Measurements from ENCODE around the gene MAGT1.
"Not testable (repeated sequence)": the region's sequence is repeated elsewhere in the genome, so short reads cannot be mapped to it uniquely, and the experiment has no call there.

The MAGT1 gene

DNA sequence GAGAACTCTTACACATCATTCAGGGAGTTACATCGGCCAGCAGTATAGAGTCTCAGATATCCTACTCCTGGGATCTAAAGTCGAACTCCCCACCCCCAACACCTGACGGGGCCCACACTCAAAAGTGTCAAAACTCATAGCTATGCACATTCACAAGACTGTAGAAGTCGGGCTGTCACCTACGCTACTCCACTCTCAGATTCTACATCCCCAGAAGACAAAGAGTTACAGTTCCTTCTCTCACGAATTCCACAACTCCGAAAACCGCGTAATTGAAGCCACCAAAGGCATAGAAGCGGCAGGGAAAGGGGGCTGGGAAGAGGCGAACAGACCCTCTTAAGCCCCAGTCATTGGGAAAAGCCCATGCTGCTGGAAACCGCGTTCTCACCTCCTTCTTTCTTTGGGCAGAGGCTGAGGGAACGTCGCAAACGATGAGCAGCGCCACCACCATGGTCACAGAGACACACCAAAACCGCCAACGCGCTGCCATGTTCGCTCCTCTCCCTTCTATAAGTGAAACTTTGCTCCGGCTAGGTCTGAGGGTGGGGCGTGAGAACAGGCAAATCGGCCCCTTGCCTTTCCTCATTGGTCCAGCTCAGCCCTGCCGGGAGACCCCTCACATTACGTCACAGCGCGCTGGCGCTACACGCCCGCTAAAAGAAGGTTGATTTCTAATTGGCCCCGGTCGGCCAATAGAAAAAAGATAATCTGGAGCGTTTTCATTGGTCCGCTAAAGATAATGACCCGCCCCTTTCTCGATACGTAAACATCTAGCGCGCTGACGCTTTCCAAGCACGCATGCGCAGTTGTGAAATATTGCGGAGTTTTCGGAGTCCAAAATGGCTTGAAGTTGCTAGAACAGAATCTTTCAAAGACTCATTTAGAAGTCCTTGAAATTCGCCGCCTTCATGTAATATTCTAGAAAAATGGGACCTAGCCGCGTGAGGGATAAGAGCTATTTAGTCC is at the start of gene MAGT1:
MAGT1 (minus strand) TSS at position 515 of the 966 bp plus-strand sequence; CDS start at position 490, 25 bp downstream.
- peak; percentile 96 for DNase-seq (ENCODE audit: low spot score)

DNA sequence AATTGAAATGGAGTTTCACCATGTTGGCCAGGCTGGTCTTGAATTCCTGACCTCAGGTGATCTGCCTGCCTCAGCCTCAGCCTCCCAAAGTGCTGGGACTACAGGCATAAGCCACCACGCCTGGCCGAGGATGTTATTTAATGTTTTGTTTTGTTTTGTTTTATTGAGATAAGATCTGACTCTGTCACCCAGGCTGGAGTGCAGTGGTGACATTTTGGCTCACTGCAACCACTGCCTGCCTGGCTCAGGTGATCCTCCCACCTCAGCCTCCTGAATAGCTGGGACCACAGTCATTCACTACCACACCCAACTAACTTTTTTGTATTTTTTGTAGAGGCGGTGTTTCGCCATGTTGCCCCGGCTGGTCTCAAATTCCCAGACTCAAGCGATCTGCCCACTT is 49.8 kb upstream of the MAGT1 start:
- DNase-seq (ENCODE audit: low spot score), result not testable (repeated sequence)

DNA sequence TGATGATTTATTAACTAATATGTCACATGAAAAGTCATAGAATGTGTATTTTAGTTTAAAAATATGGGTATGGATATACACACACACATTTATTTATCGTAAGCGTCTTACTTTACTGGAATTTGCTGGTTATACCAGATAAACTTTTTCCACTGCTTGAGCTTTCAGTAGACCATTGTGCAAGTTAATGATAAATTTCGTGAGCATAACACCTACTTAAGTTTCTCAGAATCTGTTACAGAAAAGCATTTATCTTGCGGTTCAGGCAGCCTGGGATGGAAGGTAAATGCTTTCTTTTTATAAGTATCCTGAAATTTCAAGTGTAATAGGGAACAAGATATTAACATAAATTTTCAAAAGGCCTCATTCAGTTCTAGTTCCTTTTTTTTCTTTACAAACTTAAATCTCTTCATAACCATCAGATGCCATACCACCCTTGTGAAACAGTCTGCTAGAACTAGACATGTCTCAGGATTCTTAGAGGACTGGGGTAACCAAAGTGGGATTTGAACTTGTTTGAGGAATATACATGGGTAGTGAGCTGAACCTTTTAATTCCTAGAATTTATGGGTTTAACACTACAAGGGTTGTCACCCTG is 42.9 kb upstream of the MAGT1 start:
- no peak for DNase-seq (ENCODE audit: low spot score)

DNA sequence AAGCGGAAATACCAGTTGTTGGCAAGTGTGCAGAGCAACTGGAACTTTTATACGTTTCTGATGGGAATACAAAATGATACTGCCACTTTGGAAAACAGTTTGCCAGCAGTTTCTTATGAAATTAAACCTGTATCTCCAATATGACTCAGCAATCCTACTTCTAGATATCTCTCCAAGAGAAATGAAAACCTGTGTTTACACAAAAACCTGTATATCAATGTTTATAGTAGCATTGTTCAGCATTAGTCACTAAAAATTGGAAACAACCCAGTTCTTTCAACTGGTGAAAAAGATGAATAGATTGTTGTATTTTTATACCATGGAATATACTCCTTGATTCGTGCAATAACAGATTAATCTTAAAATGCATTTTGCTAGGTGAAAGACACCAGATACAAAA is 42.1 kb upstream of the MAGT1 start:
- no peak for DNase-seq (ENCODE audit: low spot score)

DNA sequence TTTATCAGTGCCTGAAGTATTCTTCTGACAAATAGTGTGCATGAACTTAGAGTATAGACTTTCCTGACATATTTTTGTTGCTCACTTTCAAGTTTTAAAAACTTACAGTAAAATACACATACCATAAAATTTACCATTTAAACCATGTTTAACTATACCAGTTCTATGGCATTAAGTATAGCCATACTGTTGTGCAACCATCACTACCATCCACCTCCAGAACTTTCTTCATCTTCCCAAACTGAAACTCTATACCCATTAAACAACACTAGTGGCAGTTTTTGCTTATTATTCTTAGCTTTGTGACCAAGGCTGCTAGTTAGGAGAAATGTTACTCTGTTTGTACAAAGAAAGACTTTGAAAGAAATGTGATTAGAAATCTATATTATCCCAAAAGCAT is 41.1 kb upstream of the MAGT1 start:
- no peak for DNase-seq (ENCODE audit: low spot score)

DNA sequence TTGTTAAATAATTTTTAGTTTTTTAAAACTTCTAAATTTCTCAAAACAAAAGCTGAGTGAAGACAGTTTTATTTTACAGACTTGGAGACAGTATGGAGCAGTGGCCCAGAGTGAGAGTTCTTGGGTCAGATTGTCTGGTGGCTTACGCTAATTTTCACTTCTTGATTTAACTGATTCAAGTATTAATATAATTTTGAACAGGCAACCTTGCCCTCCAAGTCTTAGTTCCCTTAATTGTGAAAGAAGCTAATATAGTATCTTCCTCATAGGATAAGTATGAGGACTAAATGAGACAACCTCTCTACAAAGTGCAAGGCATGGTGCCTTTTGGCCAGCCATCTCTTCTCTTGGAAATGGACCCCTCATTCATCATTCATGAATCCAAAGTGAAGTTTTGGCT is 40.7 kb upstream of the MAGT1 start:
- DNase-seq (ENCODE audit: low spot score), result no peak

DNA sequence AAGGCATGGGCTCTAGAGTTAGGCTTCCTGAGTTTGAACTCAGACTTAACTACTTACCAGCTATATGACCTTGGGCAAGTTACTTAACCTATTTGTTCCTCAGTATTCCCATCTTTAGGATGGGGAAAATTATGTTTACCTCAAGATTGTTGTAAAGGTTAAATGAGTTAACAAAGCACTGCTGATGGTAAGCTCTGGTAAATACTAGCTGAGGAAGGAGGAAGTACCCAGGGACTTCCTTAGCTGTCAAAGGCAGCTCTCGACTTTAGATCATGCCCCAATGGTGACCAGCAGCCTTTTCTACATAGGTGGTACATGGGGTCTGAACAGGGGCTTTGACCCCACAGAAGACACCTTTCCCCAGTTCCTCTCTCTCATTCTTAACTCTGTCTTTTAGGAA is 35.3 kb upstream of the MAGT1 start:
- no peak for DNase-seq (ENCODE audit: low spot score)

DNA sequence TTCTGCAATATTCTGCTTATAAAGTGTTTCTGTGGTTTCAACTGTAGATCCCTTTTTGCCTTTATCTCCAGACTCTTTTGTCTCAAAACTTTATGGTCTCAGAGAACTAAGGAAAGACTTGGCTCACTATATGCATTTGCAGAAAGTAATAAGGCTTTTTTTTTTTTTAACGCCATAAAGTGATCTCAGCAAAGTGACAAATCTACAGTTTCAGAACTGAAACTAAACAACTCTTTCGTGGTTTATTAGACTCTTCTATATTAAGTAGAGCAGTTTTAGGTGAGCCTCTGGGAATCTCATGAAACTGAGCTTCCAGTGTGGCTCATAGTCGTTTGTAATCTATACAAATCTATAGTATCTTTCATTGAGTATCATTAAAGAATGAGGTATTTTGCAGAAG is 30.5 kb upstream of the MAGT1 start:
- no peak for DNase-seq (ENCODE audit: low spot score)

DNA sequence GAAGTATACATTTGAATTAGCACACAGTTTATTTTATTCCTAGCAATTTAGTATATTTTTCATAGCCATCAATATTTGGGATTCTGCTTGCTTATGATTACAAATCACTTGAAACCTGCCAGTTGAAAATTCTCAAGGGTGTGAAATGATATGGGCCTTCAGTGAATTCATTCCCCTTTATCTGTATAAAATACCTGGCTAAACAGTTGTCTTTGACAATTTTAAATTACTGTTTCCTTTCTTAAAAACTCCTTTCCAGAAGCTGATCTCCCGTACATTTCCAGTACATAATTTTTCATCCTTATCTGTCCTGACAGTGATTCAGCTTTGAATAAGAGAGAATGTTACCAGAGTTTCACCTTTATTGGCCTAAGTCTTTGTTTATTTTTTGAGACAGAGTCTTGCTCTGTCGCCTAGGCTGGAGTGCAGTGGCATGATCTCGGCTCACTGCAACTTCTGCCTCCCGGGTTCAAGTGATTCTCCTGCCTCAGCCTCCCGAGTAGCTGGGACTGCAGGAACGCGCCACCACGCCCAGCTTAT is 29.2 kb upstream of the MAGT1 start:
- no peak for DNase-seq (ENCODE audit: low spot score)

DNA sequence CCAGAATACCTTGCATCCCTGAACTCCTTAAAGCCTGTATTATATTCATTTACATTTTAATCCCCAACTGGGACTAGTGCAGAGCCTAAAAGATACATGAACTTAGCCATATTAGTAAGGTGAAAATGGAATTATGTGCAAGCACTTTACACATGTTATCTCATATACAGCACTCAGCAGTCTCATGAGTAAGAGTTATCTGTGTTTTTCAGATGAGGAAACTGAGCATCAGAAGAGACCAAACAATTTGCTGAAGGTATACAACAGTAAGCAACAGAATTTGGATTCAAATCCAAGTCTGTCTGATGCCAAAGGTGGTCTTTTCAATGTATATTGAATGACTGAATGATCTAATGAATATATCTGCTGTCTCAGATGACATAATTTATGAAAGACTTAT is 27.6 kb upstream of the MAGT1 start:
- DNase-seq (ENCODE audit: low spot score), result no peak

DNA sequence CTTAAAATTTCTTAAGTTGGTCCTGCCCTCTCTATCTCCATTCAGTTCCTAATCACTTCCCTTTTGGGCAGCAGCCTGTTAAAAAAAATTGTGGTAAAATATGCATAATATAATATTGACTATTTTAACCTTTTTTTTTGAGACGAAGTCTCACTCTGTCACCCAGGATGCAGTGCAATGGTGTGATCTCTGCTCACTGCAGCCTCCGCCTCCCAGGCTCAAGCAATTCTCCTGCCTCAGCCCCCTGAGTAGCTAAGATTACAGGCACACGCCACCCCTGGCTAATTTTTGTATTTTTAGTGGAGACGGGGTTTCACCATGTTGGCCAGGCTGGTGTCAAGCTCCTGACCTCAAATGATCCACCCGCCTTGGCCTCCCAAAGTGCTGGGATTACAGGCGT is 24.1 kb upstream of the MAGT1 start:
- not testable (repeated sequence) for DNase-seq (ENCODE audit: low spot score)

DNA sequence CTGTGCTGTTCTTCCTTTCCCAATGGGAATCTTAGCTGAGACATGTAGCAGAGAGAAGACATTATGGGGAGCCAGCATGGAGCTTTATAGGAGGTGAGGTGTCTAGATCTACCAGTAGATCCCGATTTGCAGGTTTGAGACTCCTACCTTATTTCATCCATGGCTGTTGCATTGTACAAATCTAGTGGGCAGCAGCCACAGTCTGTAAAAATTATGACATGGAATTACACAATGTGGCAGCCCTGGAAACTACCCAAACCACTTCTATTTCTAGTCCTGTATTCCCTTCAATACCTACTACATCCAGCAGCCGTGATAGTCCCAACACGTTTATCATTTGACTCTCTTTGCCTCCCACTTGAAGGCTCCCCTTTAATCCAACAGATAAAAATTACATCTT is 23.3 kb upstream of the MAGT1 start:
- DNase-seq (ENCODE audit: low spot score), result no peak

DNA sequence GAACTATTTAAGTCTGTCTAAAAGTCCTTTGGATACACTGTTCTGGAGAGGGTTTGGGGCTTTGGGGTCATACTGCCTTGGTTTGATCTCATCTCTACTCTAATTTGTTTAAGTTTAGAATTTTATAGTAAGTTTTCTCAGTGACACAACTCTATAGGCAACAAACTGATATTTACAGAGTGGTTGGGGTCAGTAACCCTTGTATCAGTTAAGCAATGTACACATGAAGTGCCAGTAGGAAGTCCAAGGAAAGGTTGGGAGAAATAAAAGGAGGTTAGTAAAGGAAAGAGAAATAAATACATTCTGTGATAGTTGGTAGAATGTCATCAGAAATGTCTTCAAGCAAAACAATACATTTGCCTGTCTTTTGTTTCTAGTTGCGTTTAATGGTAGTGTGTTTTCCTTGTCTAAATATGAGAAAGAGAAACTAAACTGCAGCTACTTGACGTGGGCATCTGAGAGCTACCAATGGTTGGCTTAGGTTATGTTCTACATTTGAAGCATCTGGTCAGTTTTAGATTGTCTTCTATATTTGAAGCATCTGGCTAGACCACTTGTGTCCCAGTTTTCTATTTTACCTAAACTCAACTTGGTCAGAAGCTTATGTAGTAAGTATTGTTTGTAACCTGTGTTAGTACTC is 22.2 kb upstream of the MAGT1 start:
- no peak for DNase-seq (ENCODE audit: low spot score)

DNA sequence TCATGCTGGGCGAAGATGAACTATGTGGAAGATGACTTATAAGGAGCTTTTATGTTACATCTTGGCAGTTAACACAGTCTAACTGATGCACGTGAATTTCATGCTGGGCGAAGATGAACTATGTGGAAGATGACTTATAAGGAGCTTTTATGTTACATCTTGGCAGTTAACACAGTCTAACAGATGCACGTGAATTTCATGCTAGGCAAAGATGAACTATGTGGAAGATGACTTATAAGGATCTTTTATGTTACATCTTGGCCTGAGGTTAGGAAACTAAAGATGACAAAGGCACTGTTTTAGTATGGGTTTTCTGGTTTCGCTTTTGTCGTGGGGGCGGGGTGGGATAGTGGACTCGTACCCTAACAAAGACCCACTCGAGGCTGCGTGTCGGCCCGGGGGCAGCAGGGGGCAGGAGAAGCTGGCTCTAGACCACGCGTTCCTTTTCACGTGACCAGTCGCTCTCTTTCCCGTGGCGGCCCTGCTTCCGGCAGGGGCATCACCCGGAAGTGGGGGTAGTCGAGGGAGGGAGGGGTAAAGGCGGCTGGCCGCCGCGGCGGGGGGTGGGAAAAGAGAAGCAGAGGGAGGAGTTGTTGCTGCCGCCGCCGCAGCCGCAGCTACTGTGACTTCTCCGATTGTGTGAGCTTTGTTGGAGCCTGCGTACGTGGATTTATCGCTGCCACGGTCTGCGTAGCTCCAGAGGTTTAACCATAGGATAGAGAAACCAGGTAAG is 15.0 kb upstream of the MAGT1 start, which contains the start of gene ATP7A:
ATP7A (plus strand) TSS at position 586 of the 733 bp plus-strand sequence. CDS start 60,949 bp downstream, outside the sequence.
- DNase-seq (ENCODE audit: low spot score), result peak; percentile 83

DNA sequence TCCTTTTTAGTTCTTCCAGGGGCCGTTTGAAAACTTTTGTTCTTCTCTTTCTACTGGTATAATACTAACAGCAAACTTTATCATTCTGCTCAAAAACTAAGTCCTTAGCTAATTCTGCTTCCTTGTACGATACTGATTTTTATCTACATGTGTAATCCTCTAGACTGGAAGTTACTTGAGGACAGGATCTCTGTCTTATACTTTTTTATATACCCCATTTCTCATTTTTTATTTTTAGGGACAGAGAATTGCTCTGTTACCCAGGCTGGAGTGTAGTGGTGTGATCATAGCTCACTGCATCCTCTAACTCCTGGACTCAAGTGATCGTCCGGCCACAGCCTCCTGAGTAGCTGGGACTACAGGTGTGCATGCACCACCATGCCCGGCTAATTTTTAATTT is 6.3 kb upstream of the MAGT1 start:
- no peak for DNase-seq (ENCODE audit: low spot score)

DNA sequence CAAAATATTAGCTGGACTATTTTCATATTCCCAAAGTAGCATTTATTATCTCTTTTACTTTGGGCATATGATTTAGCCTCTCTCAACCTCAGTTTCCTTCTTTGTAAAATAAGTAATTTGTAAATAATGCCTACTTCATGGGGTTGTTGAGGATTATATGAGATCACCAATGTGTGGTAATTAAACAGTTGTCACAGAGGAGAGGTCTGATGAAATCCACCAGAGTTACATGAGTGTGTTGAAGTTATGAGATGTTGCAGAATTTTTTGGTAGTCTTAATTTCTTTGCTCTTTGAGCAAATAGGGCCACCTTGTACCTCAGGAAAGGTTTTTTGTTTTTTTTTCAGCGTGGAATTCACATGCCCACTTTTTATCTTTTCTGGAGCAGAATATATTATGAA is 5.5 kb upstream of the MAGT1 start:
- DNase-seq (ENCODE audit: low spot score), result no peak

DNA sequence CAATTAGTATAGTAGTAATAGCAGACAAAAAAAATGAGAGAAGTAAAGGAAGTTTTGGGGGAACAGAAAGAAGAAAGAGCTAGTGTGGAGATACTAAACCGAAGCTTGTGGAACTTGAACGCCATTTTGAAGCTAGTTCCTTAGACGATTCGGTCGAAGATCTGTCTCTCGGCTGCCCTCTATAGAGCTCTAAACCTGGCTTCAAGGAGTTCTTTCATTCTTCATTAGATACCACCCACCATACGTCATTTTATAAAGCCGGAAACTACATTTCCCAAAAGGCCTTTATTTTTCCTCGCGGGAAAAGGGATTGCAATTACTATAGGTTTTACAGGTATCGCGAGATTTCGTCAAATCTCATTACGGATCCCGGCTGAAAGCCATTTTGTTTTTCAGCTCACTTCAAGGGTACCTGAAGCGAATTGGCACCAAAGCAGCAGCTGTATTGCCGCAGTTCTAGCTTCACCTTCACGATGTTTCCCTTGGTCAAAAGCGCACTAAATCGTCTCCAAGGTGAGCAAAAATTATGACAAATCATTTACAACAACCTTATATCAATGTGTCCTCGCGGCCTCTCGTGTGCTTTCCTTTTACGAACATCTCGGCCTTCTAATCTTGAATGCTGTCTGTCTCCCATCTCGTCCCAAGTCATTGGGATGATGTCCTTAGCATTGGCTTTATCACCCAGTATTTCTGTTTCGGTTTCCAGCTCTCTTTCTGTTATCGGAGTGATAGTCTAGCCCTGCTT is 4.0 kb upstream of the MAGT1 start, which contains the start of gene COX7B:
COX7B (plus strand) TSS at position 388 of the 748 bp plus-strand sequence; CDS start at position 474, 86 bp downstream.
- peak; percentile 89 for DNase-seq (ENCODE audit: low spot score)

DNA sequence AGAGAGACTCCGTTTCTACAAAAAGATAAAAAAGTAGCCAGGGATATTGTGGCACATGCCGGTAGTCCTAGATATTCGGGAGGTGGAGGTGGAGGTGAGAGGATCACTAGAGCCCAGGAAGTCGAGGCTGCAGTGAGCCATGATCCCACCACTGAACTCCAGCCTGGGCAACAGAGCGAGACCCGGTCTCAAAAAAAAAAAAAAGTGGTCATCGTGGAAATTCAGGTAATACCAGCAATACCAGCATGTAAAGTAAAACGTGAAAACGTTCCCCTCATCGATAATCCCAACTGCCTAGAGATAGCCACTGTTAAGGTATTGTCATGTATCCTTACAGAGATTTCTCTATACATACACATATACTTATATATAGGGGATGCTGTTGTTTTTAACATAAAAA is 1.5 kb downstream of the MAGT1 start:
- no peak for DNase-seq (ENCODE audit: low spot score)

DNA sequence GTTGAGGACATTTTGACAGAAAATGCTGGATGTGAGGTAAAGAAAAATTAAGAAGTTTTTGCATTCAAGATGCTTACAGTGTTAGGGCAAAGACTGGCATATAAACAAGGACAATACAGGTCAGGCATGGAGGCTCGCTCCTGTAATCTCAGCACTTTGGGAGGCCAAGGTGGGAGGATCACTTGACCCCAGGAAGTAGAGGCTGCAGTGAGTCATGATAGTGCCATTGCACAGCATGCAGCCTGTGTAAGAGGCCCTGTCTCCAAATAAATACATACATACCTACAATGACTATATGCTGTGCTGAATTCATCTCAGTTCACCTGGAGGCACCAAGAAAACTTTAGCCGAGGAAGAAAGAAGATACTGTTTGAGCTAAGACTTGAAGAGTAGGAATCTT is 2.3 kb downstream of the MAGT1 start:
- no peak for DNase-seq (ENCODE audit: low spot score)

DNA sequence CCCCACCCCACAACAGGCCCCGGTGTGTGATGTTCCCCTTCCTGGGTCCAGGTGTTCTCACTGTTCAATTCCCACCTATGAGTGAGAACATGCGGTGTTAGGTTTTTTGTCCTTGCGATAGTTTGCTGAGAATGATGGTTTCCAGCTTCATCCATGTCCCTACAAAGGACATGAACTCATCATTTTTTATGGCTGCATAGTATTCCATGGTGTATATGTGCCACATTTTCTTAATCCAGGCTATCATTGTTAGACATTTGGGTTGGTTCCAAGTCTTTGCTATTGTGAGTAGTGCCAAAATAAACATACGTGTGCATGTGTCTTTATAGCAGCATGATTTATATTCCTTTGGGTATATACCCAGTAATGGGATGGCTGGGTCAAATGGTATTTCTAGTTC is 13.8 kb downstream of the MAGT1 start:
- not testable (repeated sequence) for DNase-seq (ENCODE audit: low spot score)

DNA sequence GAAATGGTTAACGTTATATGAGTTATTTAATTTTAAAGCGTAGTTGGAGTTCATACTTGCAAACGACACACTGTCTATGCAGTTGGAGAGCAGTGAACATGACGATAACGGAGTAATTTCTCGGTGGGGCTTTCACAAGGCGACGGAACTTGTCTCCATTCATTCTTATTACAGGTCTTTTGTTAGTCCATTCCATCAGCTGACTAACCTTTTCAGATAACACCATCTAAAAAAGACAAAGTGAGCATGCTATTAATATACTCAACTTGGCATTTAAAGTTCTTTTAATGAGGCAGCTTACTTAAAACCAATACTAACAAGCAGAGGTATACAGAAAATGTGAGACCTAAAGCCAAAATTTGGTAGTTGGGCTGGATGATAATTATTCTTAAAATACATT is 19.9 kb downstream of the MAGT1 start:
- DNase-seq (ENCODE audit: low spot score), result no peak

All from Ammon's horn (tissue), 1 donor.